Measurements from ENCODE around the gene DYNLL2. TPM values are rescaled to one million over a fixed set of nuclear protein-coding genes. Genes with fewer than 3 reads are reported as not detected.

Gene DYNLL2
- polyA plus RNA-seq, 1 donor from 2014 or later, result 66.7 TPM

- Histone ChIP-seq H3K4me3 (ENCODE audit: low read length) (no peak overlapping the region), H3K27me3 (ENCODE audit: insufficient read depth, low read depth, low read length) (no peaks in the 10 kb centered on the region), H3K27ac (ENCODE audit: low read length) (no peak overlapping the region), H3K9me2 (ENCODE audit: insufficient read depth, low read length) (no peaks in the 10 kb centered on the region), H2AFZ (ENCODE audit: low read depth, low read length) (no peak overlapping the region), H3F3A (ENCODE audit: insufficient read depth, low read length, poor library complexity, severe bottlenecking) (no peaks in the 10 kb centered on the region), H3K79me2 (replicated peaks; ENCODE audit: insufficient read depth, low read length) (no peaks in the 10 kb centered on the region), H3K4me2 (ENCODE audit: low read length) (no peak overlapping the region), H3K9me3 (ENCODE audit: low read length) (no peaks in the 10 kb centered on the region), H3K9ac (ENCODE audit: low read length) (no peak overlapping the region), H4K20me1 (ENCODE audit: insufficient read depth) (no peaks in the 10 kb centered on the region), H3K36me3 (ENCODE audit: insufficient read depth, low read length) (no peaks in the 10 kb centered on the region)
- TF ChIP-seq, protein P1, sequence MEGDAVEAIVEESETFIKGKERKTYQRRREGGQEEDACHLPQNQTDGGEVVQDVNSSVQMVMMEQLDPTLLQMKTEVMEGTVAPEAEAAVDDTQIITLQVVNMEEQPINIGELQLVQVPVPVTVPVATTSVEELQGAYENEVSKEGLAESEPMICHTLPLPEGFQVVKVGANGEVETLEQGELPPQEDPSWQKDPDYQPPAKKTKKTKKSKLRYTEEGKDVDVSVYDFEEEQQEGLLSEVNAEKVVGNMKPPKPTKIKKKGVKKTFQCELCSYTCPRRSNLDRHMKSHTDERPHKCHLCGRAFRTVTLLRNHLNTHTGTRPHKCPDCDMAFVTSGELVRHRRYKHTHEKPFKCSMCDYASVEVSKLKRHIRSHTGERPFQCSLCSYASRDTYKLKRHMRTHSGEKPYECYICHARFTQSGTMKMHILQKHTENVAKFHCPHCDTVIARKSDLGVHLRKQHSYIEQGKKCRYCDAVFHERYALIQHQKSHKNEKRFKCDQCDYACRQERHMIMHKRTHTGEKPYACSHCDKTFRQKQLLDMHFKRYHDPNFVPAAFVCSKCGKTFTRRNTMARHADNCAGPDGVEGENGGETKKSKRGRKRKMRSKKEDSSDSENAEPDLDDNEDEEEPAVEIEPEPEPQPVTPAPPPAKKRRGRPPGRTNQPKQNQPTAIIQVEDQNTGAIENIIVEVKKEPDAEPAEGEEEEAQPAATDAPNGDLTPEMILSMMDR (IDR thresholded peaks at IDR 0.05; ENCODE audit: poor library complexity, severe bottlenecking), result no peak
- TF ChIP-seq RAD21 (conservative IDR thresholded peaks at IDR 0.05), result no peak
- TF ChIP-seq EZH2 (IDR thresholded peaks at IDR 0.05; ENCODE audit: borderline replicate concordance, insufficient read depth, low read length, poor library complexity, severe bottlenecking), result no peak
- no peak for TF ChIP-seq REST (IDR thresholded peaks at IDR 0.05; ENCODE audit: borderline replicate concordance)
- TF ChIP-seq MXI1 (conservative IDR thresholded peaks at IDR 0.05; ENCODE audit: poor library complexity, severe bottlenecking), result no peak
These were observed 26.7 kb upstream of the DYNLL2 start for GRCh38 chr17:58056476-58056875.

DNA sequence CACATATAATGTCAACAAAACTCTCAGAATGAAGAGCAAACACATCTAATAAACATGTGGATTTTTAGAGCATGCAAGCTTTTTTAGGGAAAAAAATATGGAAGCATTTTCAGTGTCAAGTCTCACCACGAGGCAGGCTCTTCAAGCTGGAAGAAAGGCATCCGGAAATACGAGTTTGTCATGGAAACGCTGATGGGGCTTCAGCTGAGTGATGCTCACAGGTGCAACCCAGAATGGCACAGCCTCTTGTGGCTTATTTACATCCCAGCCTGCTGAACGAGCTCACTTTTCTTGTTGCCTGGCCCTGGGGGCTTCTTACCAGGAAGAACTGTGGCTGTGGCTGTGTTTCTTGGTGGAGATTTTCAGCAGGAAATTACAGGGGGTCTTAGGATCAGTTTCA is 24.1 kb upstream of the DYNLL2 start:
- Histone ChIP-seq H3K4me2 (ENCODE audit: low read length) (peak overlapping the region; percentile 12), H3K9me3 (ENCODE audit: low read length) (no peaks in the 10 kb centered on the region), H3K9ac (ENCODE audit: low read length) (peak overlapping the region; percentile 25), H2AFZ (ENCODE audit: low read depth, low read length) (no peak overlapping the region), H3K27ac (ENCODE audit: low read length) (peak overlapping the region; percentile 76), H3F3A (ENCODE audit: insufficient read depth, low read length, poor library complexity, severe bottlenecking) (no peaks in the 10 kb centered on the region), H3K79me2 (replicated peaks; ENCODE audit: insufficient read depth, low read length) (no peaks in the 10 kb centered on the region), H4K20me1 (ENCODE audit: insufficient read depth) (no peaks in the 10 kb centered on the region), H3K27me3 (ENCODE audit: insufficient read depth, low read depth, low read length) (no peaks in the 10 kb centered on the region), H3K9me2 (ENCODE audit: insufficient read depth, low read length) (no peaks in the 10 kb centered on the region), H3K4me3 (ENCODE audit: low read length) (peak overlapping the region; percentile 19), H3K36me3 (ENCODE audit: insufficient read depth, low read length) (no peaks in the 10 kb centered on the region)
- TF ChIP-seq, protein P1 (IDR thresholded peaks at IDR 0.05; ENCODE audit: poor library complexity, severe bottlenecking), result no peak
- TF ChIP-seq EZH2 (IDR thresholded peaks at IDR 0.05; ENCODE audit: borderline replicate concordance, insufficient read depth, low read length, poor library complexity, severe bottlenecking) (no peak), RAD21 (conservative IDR thresholded peaks at IDR 0.05) (no peak), TAF1 (IDR thresholded peaks at IDR 0.05; ENCODE audit: low read depth) (no peak), REST (IDR thresholded peaks at IDR 0.05; ENCODE audit: borderline replicate concordance) (peak; percentile 44), SMC3 (conservative IDR thresholded peaks at IDR 0.05; ENCODE audit: poor library complexity) (no peak), EP300 (conservative IDR thresholded peaks at IDR 0.05; ENCODE audit: poor library complexity, severe bottlenecking) (peak; percentile 15), POLR2AphosphoS5 (IDR thresholded peaks at IDR 0.05) (no peak), MXI1 (conservative IDR thresholded peaks at IDR 0.05; ENCODE audit: poor library complexity, severe bottlenecking) (peak; percentile 23)

All from neural cell (in vitro differentiated cells).